RWPE1 (cell line): ENCODE data around the gene ZBTB8B.
"Not testable (repeated sequence)": the region's sequence is repeated elsewhere in the genome, so short reads cannot be mapped to it uniquely, and the experiment has no call there.

ENCODE experiments used
- CTCF ChIA-PET: fragments of 350-600 bp; sonication (Branson Sonifier 250); formaldehyde crosslinking; extraction: SDS; loops from one replicate; lab custom pipeline; 2021; lab: Yijun Ruan, JAX
- POLR2A ChIA-PET: fragments of 400-600 bp; formaldehyde crosslinking; extraction: SDS; loops from one replicate; lab custom pipeline; 2020; ENCODE audit warnings: antibody characterized with exemption; ENCODE audit not compliant: low non-redundant PET; lab: Yijun Ruan, JAX
- DNase-seq: peaks from one replicate; pipeline ENCODE4 v3.0.0; 2012; ENCODE audit warnings: low spot score
- H3K27ac ChIP-seq: fragments of 450-650 bp; 2 replicates; pipeline ENCODE4 v1.5.1; 2017
- CTCF ChIP-seq: fragments of 450-650 bp; conservative IDR thresholded peaks from 2 replicates; pipeline ENCODE4 v1.5.1; 2017; ENCODE audit warnings: low read depth, mild to moderate bottlenecking

ZBTB8B gene

GRCh38 chr1:32438136-32438535, 26.7 kb upstream of the ZBTB8B start:
- ChIA-PET CTCF (no interaction called here), POLR2A (no interaction called here)
- no peak for TF ChIP-seq CTCF
- no peak for DNase-seq
- H3K27ac ChIP-seq: no peak overlapping the region

GRCh38 chr1:32438777-32439176, 26.1 kb upstream of the ZBTB8B start:
- H3K27ac ChIP-seq, POLR2A ChIA-PET, DNase-seq, CTCF ChIA-PET: not testable (repeated sequence)

GRCh38 chr1:32441467-32441866, 23.4 kb upstream of the ZBTB8B start:
- DNase-seq, H3K27ac ChIP-seq, CTCF ChIA-PET, POLR2A ChIA-PET: not testable (repeated sequence)

- no peak overlapping the region for H3K27ac ChIP-seq
- POLR2A ChIA-PET: no interaction called here
These were observed 17.2 kb upstream of the ZBTB8B start for GRCh38 chr1:32447469-32448185.

GRCh38 chr1:32448186-32448772, 16.6 kb upstream of the ZBTB8B start:
- CTCF ChIA-PET: interaction anchor here (0.5 to 1.5 kb wide), 8 partner anchors 10 to 910 kb away, joined by 3 to 6 read pairs (median 4); no protein-coding TSS in a partner anchor
- H3K27ac ChIP-seq, POLR2A ChIA-PET, DNase-seq: not testable (repeated sequence)
- peak; percentile 92 for TF ChIP-seq CTCF

More at GRCh38 chr1:32447469-32448185, 17.2 kb upstream of the ZBTB8B start:
- CTCF ChIA-PET: interaction anchor here (0.5 to 0.8 kb wide), 6 partner anchors 10 to 910 kb away, joined by 3 to 5 read pairs (median 3); no protein-coding TSS in a partner anchor
- no peak for TF ChIP-seq CTCF
- DNase-seq: no peak

- ChIA-PET POLR2A (no interaction called here), CTCF (interaction anchor here (0.5 to 1.5 kb wide), 5 partner anchors 20 to 223 kb away, joined by 3 to 6 read pairs (median 4); no protein-coding TSS in a partner anchor)
- H3K27ac ChIP-seq: no peak overlapping the region
- DNase-seq: no peak
- no peak for TF ChIP-seq CTCF
These were observed 16.0 kb upstream of the ZBTB8B start for GRCh38 chr1:32448773-32449456.

GRCh38 chr1:32449457-32449831, 15.4 kb upstream of the ZBTB8B start:
- H3K27ac ChIP-seq, POLR2A ChIA-PET, DNase-seq: not testable (repeated sequence)
- CTCF ChIA-PET: interaction anchor here (1.2 to 1.5 kb wide), 2 partner anchors 20 to 49 kb away, joined by 4 to 6 read pairs; no protein-coding TSS in a partner anchor
